Activated T-cell treated with anti-CD3 and anti-CD28 coated beads, Interleukin-2, amount 50 U/mL, for 48 hours (primary cell): ENCODE data around the gene GREB1.
A peak's percentile ranks its signal among the peaks of the same experiment; 100 is the strongest.

Experiments
- DNase-seq, 2 experiments: peaks; one replicate each; pipeline ENCODE4 v3.0.0-alpha.2; 2020

The GREB1 gene

DNA sequence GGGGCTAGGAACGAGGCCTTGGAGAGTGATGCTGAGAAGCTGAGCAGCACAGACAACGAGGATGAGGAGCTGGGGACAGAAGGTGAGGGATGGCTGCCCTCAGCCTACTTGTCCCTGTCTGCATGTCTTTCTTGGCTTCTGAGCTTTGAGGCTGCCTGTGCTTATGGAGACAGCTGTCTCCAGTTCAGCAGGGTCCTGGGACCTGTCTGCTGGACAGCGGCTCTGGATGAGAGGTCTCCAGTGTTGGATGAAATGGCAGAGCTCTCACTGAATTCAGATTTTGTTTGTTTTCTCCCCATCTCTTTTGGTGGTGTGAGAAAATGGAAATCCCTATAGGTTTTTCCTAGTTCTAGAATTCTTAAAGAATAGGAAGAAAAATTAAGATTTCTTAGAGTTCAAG, 81.4 kb downstream of the GREB1 start:
- no peak for DNase-seq

DNA sequence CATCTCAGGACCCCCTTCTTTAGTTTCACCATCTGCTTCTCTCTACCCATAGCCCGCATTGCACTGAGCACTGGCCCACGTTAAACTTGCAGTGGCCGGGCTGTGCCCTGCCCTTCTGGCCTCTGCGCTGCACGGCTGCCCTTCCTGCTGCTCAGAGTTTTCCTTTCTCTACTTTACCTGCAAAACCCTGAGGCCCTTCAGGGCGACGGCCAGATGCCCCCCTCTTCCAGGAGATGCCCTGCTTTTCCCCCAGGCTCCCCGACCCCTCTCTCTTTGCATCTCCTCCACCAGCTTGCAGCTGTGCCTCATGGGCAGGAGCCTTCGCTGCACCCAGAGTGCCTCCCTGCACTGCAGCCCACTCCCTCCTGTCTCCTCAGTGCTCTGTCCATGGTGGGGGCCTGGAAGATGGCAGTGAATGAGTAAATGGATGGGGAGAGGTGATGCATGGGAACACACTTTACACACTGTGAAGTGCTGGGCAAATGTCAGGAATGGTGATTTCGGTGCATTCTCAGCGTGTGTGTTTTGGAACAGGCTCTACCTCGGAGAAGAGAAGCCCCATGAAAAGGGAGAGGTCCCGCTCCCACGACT, 82.3 kb downstream of the GREB1 start:
- no peak for DNase-seq

DNA sequence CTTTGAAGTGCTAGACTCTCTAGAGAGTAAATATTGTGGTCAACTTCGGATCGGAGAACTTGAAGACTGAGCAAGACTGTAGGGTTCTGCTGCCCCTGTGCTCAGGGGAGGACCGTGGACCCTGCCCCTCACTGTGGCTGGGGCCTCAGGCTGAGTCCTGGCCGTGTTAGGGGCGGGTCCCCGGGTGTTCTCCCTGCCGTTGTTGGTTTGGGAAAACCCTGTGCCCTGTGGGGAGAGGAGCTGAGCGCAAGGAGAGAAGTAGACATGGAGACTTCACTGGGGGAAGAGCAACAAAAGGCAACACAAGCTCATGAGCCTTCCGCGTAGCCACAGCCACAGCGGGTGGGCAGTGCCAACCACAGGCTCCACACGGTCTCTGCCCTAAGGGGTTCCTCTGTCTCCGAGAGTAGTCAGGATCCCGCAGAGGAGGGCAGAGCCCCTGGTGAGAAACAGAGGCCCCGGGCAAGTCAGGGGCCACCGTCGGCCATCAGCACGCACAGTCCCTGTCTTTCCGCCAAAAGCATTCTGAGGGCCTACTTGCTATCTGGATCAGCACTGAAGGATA, 83.1 kb downstream of the GREB1 start:
- no peak for DNase-seq

DNA sequence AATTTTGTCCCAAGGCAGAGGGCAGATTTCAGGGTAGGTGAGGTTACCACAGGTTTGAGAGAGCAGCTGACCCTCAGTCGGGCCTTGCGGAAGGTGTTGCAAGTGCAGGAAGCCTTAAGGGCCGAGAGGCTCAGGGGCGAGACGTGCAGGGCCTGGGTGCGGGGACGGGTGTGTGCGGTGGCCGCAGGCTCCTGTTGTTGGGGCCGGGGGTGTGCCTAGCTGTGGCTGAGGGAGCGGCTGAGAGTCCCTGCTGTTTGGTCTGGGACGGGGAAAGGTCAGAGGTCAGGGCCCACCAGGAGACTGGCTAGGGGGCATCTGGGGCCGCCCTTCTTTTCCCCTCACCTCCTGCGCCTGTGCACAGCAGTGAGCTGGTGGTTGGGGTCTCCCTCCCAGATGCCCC, 83.7 kb downstream of the GREB1 start:
- DNase-seq, result no peak

DNA sequence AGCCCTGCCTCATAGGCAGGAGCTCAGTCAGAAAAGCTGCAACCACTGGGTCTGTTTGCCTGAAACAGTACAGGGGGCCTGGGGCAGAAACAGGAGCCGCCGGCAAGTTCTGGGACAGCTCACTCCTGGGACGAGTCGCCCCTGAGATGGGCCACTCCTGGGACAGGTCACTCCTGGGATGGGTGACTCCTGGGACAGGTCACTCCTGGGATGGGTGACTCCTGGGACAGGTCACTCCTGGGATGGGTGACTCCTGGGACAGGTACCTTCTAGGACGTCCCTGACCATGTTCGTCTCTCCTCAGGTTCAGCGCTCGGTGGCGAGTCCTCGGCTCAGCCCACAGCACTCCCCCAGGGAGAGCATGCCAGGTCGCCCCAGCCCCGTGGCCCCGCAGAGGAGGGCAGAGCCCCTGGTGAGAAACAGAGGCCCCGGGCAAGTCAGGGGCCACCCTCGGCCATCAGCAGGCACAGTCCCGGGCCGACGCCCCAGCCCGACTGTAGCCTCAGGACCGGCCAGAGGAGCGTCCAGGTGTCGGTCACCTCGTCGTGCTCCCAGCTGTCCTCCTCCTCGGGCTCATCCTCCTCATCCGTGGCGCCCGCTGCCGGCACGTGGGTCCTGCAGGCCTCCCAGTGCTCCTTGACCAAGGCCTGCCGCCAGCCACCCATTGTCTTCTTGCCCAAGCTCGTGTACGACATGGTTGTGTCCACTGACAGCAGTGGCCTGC, 84.3 kb downstream of the GREB1 start:
- DNase-seq, result no peak

DNA sequence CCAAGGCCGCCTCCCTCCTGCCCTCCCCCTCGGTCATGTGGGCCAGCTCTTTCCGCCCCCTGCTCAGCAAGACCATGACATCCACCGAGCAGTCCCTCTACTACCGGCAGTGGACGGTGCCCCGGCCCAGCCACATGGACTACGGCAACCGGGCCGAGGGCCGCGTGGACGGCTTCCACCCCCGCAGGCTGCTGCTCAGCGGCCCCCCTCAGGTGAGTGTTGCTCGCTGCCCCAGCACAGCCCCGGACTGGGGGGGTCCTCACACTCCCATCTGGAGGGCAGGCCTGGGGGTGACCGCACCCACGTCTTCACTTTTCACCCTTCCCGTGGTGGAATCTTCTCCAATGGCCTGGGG, 84.8 kb downstream of the GREB1 start:
- no peak for DNase-seq

DNA sequence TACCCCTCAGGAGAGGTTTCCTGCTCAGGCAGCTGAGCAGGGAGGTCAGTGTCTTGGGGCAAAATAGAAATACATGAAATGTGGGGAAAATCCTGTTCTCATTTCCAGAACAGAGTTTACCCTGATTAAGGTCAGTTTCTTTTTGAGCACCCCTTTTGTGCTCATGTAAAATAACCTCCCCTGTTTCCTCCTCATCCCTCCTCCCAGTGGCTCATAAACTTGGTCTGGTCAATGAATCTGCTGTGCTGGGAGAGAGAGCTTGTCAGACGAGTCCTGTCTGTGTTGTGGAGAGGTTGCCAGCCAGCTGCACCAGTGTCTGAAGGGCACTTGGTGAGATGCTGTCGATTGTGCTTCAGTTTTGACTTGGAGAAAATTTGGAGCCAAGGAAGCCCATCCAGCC, 87.6 kb downstream of the GREB1 start:
- DNase-seq, result no peak

DNA sequence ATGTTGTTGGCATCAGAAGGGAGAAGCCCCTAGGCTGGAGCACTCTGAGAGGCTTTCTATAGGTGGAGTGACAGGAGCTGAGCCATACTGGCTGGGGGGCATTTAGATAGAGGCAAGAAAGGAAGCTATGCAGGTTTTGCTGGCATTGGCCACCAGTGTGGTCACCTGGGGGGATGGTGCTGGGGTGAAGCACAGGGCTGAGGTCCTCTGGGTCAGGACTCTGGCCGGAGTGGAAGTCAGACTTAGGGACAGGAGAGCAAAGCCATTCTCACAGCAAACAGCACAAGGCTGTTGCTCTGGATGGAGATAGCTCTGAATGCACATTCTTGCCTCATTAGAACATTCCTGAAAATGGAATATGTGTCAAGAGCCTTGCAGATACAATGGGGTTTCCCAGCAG, 88.8 kb downstream of the GREB1 start:
- no peak for DNase-seq

DNA sequence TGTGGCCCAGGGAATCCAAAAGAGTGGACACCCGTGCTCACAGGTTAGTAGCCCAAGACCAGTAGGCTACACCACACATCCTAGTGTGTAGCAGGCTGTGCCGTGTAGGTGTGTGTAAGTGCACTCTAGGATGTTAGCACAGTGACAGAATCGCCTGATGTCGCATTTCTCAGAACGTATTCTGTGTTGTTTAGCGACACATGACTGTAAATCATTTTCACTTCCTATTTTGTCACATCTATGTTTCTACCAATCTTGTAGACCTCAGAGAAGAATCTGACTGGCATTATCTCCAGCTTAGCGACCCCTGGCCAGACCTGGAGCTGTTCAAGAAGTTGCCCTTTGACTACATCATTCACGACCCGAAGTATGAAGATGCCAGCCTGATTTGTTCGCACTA, 91.0 kb downstream of the GREB1 start:
- DNase-seq, result no peak

DNA sequence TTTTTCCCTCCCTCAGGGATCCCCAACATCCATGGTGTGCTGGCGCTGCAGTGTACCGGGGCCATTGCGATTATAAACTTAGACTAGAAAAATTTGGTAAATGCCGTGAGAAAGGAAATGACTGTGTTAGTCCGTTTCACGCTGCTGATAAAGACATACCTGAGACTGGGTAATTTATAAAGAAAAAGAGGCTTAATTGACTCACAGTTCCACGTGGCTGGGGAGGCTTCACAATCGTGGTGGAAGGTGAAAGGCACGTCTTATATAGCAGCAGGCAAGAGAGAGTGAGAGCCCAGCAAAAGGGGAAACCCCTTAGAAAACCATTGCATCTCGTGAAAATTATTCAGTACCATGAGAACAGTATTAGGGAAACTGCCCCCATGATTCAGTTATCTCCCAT, 91.8 kb downstream of the GREB1 start:
- peak in 1 of 2 experiments; percentile 23 for DNase-seq

DNA sequence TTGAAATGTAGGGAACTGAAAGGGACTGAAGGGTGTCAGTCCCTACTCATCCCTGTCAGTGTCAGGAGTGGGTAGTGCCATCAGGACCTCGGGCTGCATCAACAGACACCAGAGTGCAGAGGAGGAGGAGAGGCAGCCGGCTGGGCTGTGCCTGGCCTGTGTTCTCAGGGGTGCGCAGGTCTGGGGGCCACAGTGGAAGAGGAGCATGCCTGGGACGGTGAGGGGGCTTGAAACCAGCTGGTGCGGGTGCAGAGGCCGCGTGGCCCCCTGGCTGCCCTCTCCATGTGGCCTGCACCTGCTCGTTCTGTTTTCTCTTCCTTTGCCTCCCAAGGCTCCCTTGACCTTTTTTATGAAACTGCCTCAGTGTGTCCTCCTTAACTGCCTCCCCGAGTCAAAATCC, 94.8 kb downstream of the GREB1 start:
- DNase-seq, result no peak

DNA sequence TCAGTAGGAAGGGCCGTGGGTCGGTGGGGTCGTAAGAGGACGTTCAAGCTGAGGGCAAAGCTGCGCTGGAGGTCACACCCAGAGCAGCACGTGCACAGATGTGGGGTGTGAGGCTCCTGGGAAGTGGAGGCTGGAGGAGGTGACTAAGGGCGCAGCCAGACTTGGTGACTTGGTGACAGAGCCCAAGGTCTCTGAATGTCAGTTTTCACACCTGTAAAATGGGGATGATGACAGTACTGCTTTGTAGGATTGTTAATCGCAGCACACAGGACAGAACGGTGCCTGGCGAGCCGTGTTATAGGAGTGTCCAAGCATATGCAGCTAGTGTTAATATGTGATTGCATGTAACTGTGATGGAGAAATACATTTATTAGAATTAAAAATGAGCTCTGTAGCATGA, 95.4 kb downstream of the GREB1 start:
- DNase-seq, result no peak

DNA sequence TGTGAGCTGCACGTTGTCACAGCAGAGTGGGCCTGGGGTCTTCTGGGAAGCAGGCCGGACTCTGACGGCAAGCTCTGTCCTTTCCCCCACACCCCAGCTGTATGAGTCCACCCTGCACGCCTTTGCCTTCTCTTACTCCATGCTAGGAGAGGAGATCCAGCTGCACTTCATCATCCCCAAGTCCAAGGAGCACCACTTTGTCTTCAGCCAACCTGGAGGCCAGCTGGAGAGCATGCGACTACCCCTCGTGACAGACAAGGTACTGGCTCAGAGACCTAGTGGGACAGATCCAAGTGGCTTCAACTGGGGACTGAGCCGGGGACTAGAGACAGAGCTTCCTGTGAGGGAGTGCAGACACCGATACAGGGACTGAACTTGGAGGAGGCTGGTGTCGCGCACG, 96.0 kb downstream of the GREB1 start:
- no peak for DNase-seq

DNA sequence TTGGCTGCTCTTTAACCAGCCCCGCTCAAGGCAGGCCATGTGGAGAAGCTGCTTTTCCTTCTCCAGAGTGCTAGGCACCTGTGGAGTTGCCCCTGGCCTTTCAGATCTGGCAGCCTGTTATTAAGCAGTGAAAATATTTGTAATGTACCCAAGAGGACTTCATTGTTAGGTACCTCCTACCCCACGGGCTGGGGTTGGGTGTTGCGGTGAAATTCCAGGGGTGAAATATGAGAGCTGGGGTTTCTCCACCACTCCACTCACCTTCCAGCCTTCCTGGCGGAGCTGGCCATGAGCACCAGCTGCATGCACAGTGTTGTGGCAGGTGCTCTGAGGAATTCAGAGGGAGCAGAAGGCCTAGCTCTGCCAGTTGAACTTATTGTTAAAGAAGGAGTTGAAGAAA, 97.0 kb downstream of the GREB1 start:
- no peak for DNase-seq

DNA sequence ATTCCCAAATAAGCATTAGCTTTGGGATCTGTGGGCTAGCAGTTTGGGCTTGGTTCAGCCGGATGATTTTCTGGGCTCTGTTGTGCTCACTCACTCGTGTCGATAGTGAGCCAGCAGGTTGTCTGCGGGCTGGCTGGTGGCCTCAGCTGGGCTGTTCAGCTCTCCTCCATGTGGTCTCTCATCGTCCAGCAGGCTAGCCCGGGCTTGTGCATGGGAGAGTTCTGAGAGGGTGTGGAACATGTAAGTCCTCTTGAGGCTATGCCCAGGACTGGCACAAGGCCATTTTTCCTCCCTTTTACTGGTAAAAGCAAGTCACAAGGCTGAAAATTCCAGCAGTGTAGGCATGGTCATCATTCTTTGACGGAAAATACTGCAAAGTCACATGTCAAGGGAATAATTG, 97.6 kb downstream of the GREB1 start:
- no peak for DNase-seq

DNA sequence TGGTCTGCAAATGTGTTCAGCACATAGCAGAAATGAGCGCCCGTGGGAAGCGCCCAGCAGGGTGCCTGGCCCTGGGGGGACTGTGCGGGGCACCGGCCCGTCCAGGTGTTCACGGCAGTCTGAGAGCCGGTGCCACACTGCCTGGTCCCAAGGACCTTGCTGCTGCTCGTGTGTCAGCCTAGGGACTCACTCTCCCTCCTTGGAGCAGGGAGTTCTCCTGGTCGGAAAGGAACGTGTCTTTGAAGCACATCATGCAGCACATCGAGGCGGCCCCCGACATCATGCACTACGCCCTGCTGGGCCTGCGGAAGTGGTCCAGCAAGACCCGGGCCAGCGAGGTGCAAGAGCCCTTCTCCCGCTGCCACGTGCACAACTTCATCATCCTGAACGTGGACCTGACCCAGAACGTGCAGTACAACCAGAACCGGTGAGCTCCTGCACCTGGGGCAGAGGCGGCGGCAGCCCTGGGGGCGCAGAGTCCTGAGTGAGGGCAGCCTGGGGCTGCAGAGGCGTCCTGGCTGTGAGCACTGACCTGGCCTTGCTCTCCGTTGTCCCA, 100.2 kb downstream of the GREB1 start:
- DNase-seq, result no peak

DNA sequence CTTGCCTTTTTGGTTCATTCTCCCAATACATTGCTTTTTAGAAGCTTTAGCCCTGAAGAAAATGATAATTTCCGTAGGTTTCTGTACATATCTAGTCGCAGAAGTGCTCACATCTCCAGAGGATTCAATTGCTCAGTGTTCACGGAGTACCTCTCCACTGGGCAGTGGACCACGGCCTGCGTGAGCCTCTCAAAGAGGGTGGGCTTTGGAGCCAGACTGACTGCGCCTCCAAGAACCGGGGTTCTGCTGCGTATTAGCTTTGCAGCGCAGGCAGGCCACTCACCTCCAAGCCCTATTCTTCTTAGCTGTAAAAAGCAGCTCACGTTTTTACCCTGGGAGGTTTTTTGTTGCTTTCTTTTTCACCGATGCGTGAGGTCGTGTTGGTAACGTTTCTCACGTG, 100.7 kb downstream of the GREB1 start:
- no peak for DNase-seq

DNA sequence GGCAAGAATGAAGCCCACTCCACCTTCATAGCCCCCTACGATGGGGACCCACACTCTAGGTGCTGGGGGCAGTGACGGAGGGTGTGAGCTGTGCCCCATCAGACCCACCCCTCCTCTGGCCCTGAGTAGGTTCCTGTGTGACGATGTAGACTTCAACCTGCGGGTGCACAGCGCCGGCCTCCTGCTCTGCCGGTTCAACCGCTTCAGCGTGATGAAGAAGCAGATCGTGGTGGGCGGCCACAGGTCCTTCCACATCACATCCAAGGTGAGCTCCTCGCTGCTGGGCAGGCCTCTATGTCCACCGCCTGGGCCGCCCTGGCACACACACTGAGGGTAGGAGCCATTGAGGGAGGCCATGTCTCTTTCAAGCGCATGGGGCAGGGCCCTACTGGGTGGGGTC, 101.3 kb downstream of the GREB1 start:
- DNase-seq, result no peak

DNA sequence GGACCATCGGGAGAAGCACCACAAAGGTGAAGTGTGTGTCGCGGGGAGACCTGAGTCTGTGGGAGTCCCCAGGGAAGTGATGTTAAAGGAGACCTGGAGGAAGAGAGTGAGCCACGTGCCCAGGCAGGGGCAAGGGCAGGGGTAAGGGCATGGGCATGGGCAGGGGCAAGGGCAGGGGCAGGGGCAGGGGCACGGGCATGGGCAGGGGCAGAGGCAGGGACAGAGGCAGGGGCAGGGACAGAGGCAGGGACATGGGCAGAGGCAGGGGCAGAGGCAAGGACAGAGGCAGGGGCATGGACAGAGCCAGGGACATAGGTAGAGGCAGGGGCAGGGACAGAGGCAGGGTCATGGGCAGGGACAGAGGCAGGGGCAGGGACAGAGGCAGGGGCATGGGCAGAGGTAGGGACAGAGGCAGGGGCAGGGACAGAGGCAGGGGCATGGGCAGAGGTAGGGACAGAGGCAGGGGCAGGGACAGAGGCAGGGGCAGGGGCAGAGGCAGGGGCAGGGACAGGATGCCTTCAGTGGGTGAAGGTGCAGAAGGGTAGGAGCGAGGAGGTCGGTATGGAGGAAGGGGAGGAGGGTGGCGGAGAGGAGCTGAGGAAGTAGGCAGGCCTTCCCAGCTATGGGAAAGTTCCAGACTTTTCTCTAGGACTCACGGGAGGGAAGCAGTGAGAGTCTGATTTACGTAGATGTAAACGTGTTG, 102.9 kb downstream of the GREB1 start:
- no peak for DNase-seq

DNA sequence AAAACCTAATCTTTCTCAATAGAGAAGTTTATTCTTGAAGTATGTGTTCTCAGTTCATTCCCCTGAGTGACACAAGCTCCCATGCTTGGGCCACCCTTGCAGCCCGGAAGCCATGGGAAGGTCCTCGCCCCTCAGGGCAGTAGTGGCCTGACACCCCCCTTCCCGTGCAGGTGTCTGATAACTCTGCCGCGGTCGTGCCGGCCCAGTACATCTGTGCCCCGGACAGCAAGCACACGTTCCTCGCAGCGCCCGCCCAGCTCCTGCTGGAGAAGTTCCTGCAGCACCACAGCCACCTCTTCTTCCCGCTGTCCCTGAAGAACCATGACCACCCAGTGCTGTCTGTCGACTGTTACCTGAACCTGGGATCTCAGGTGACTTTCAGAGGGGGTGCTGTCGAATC, 103.7 kb downstream of the GREB1 start:
- no peak for DNase-seq

DNA sequence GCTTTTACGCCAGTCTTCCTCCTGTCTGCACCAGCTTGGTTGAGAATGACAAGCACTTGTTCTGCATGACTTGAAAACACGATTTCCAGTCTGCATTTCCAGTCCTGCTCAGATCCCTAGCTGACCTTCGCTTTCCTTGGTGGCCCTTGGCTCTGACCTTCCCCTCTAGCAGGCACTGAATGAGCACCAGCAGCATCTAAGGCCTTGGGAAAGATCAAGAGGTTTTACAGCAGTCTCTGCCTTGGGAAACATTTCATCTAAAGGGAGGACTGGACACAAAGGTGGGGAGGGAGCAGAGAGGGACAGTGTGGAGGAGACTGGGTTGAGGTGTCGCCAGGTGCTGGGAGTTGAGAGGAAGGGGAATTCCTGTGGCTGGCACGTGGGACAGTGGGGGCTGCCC, 105.7 kb downstream of the GREB1 start:
- no peak for DNase-seq

DNA sequence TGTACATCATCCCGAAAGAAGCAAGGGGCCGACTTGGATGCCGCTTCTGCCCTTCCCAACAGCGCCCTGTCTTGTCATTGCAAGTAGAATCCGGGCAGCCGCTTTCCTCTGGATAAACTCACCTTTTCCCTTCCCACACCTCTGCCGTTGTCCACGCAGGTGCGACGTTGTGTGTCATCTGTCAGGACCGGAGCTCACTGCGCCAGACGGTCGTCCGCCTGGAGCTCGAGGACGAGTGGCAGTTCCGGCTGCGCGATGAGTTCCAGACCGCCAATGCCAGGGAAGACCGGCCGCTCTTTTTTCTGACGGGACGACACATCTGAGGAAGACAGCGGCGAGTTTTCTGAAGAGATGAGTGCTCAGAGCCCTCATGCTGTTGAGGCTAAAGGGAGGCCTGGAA, 106.3 kb downstream of the GREB1 start:
- DNase-seq, result no peak

DNA sequence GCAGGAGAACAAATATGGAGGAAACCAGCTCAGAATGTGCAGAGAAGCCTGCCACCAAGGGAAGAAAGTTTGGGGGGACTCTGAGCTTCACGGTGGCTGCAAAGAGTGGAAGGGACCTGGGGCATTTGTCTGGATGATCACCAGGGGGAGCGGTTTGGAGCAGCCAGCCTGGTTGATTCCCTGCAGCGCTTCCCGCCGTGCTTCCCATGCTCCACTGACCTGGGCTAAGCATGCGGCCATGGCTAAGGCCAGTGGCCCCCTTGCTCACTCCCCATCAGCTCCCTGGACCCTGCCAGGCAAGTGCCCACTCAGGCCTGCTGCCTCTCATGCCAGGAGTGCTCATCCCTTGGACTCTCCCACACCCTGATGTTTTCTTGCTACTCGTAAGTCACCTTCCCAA, 109.1 kb downstream of the GREB1 start:
- no peak for DNase-seq

DNA sequence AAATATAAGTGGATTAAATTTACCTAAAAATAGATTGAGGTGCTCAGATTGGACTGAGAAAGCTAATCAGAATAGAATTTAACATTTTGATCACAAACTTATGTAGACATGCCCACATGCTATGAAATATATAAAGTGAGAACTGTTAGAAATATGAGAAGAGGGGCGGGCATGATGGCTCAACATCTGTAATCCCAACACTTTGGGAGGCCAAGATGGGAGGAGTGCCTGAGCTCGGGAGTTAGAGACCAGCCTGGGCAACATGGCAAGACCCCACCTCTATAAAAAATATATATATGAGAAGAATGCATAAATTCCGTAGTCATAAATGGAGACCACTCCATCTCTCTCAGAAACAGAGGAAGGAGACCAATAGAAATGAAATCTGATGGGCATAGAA, 110.4 kb downstream of the GREB1 start:
- DNase-seq, result no peak
